Measurements from ENCODE around the gene CASS4.
"Not testable (repeated sequence)": the region's sequence is repeated elsewhere in the genome, so short reads cannot be mapped to it uniquely, and the experiment has no call there.

- not testable (repeated sequence) for TF ChIP-seq CTCF (conservative IDR thresholded peaks at IDR 0.05 in 1 of 2, IDR thresholded peaks at IDR 0.05 in 1 of 2; ENCODE audit: low read depth in 1 of 2, low read length in 2 of 2); EZH2 (IDR thresholded peaks at IDR 0.05; ENCODE audit: low read length, missing control alignments)
Observed at GRCh38 chr20:56390396-56390795, 21.7 kb upstream of the CASS4 start.

Data from fibroblast of lung (primary cell).